HCT116 (cell line): ENCODE measurements around the gene C9orf57. TPM values are rescaled to one million over a fixed set of nuclear protein-coding genes. Genes with fewer than 3 reads are reported as not detected.

Experiments
- ATAC-seq: fragments of 200-7000 bp; cut with Tn5 transposase; 2 replicates; pipeline ENCODE4 v1.9.1; 2020; ENCODE audit warnings: mild to moderate bottlenecking, moderate library complexity
- BruUV-seq: library from RNA; stranded (reverse); fragments of 400-500 nt; replicated peaks from 2 replicates; lab custom pipeline; 2021; lab: Mats Ljungman, UMichigan
- CTCF ChIA-PET: fragments of 300-600 bp; sonication (Branson Sonifier 250); formaldehyde crosslinking; loops from one replicate; lab custom pipeline; 2021; ENCODE audit warnings: antibody characterized with exemption; lab: Charles Lee
- POLR2A ChIA-PET: fragments of 300-600, 350-600 bp; sonication (Branson Sonifier 250); formaldehyde crosslinking; loops from one replicate; lab custom pipeline; 2021; ENCODE audit warnings: antibody characterized with exemption; lab: Charles Lee
- RAD21 ChIA-PET, 2 experiments: fragments of 300-600 bp; sonication (Branson Sonifier 250); formaldehyde crosslinking; loops; one replicate each; lab custom pipeline; 2023; ENCODE audit warnings: low total read pairs in 2 of 2; ENCODE audit not compliant: uncharacterized antibody in 2 of 2, unreplicated experiment in 2 of 2, low non-redundant PET in 1 of 2; lab: Charles Lee
- DNase-seq: peaks from one replicate; pipeline ENCODE4 v3.0.0-alpha.2; 2010; ENCODE audit warnings: low read depth, low spot score
- H2AFZ ChIP-seq: fragments of 200-600 bp; shearing (Covaris generic), sonication (generic); 2 replicates; pipeline ENCODE4 v1.6.1; 2017; ENCODE audit warnings: low read depth, mixed run types, mixed read lengths, antibody characterized with exemption, low read length; ENCODE audit not compliant: poor library complexity, severe bottlenecking
- H3K27ac ChIP-seq: 2 replicates; pipeline ENCODE4 v1.5.1; 2012; ENCODE audit warnings: low read depth, low read length
- H3K27me3 ChIP-seq: fragments of 200-600 bp; sonication (generic); 2 replicates; pipeline ENCODE4 v1.6.1; 2016; ENCODE audit warnings: mixed run types, low read length, mixed read lengths; ENCODE audit not compliant: insufficient read depth
- H3K36me3 ChIP-seq, 2 experiments: fragments of 200-500 bp in 1 of 2; fragments of 200-600 bp in 1 of 2; sonication (Bioruptor generic) in 1 of 2; sonication (generic) in 1 of 2; 2 replicates each; pipeline versions ENCODE4 v1.5.1 to v1.6.1; 2014 to 2016; ENCODE audit warnings: low read length in 2 of 2, inconsistent platforms in 1 of 2, mixed read lengths in 1 of 2, mixed run types in 1 of 2; ENCODE audit not compliant: insufficient read depth in 2 of 2, control insufficient read depth in 1 of 2
- H3K4me1 ChIP-seq, 2 experiments: fragments of 200-600 bp in 1 of 2; sonication (generic) in 1 of 2; 2 replicates each; pipeline versions ENCODE4 v1.5.1 to v1.6.1; 2012 to 2017; ENCODE audit warnings: low read length in 2 of 2, inconsistent platforms in 1 of 2, mild to moderate bottlenecking in 1 of 2, mixed read lengths in 1 of 2, mixed run types in 1 of 2, moderate library complexity in 1 of 2; ENCODE audit not compliant: insufficient read depth in 2 of 2, control insufficient read depth in 1 of 2
- H3K4me2 ChIP-seq: fragments of 200-600 bp; sonication (generic); 2 replicates; pipeline ENCODE4 v1.6.1; 2017; ENCODE audit warnings: mixed run types, low read length, mixed read lengths
- H3K4me3 ChIP-seq, 2 experiments: fragments of 200-600 bp in 1 of 2; sonication (generic) in 1 of 2; replicated peaks in 1 of 2; 2 replicates each; pipeline ENCODE4 v1.5.1; 2011 to 2016; ENCODE audit warnings: low read length in 2 of 2, control low read depth in 1 of 2, low read depth in 1 of 2, mild to moderate bottlenecking in 1 of 2, mixed read lengths in 1 of 2, mixed run types in 1 of 2
- H3K79me2 ChIP-seq: fragments of 200-600 bp; sonication (generic); 2 replicates; pipeline ENCODE4 v1.6.1; 2017; ENCODE audit warnings: mild to moderate bottlenecking, mixed run types, low read length, moderate library complexity, mixed read lengths; ENCODE audit not compliant: insufficient read depth
- H3K9ac ChIP-seq: fragments of 200-600 bp; sonication (generic); 2 replicates; pipeline ENCODE4 v1.6.1; 2016; ENCODE audit warnings: low read length, mixed read lengths
- H3K9me2 ChIP-seq: fragments of 200-600 bp; sonication (generic), shearing (Covaris generic); 2 replicates; pipeline ENCODE4 v1.6.1; 2017; ENCODE audit warnings: mixed run types, mild to moderate bottlenecking, moderate library complexity; ENCODE audit not compliant: insufficient read depth
- H3K9me3 ChIP-seq, 2 experiments: fragments of 200-500 bp in 1 of 2; fragments of 200-600 bp in 1 of 2; sonication (Bioruptor generic) in 1 of 2; sonication (generic) in 1 of 2; 2 replicates each; pipeline ENCODE4 v1.6.1; 2014 to 2017; ENCODE audit warnings: low read length in 2 of 2, mixed read lengths in 2 of 2, inconsistent platforms in 1 of 2, low read depth in 1 of 2, mild to moderate bottlenecking in 1 of 2, mixed run types in 1 of 2, moderate library complexity in 1 of 2; ENCODE audit not compliant: control insufficient read depth in 1 of 2, insufficient read depth in 1 of 2
- H4K20me1 ChIP-seq: fragments of 200-600 bp; sonication (generic), shearing (Covaris generic); 2 replicates; pipeline ENCODE4 v1.6.1; 2017; ENCODE audit warnings: mixed run types, mild to moderate bottlenecking, moderate library complexity; ENCODE audit not compliant: insufficient read depth
- CBX3 ChIP-seq: IDR thresholded peaks from 2 replicates; pipeline ENCODE4 v1.6.1; 2012; ENCODE audit warnings: low read depth
- ELF1 ChIP-seq: IDR thresholded peaks from 2 replicates; pipeline ENCODE4 v1.6.1; 2012; ENCODE audit warnings: low read depth, borderline replicate concordance
- EZH2 ChIP-seq: fragments of 200-600 bp; sonication (generic); IDR thresholded peaks from 2 replicates; pipeline ENCODE4 v1.6.1; 2017; ENCODE audit warnings: antibody characterized with exemption, mixed run types
- EZH2phosphoT487 ChIP-seq: fragments of 200-600 bp; IDR thresholded peaks from 2 replicates; pipeline ENCODE4 v1.6.1; 2018; ENCODE audit warnings: antibody characterized with exemption, borderline replicate concordance
- FOSL1 ChIP-seq: IDR thresholded peaks from 2 replicates; pipeline ENCODE4 v1.6.1; 2012; ENCODE audit warnings: low read depth
- SIN3A ChIP-seq: IDR thresholded peaks from 2 replicates; pipeline ENCODE4 v1.6.1; 2012; ENCODE audit warnings: low read depth
- SP1 ChIP-seq: IDR thresholded peaks from 2 replicates; pipeline ENCODE4 v1.6.1; 2012; ENCODE audit warnings: low read depth
- SRF ChIP-seq: IDR thresholded peaks from 2 replicates; pipeline ENCODE4 v1.6.1; 2012; ENCODE audit warnings: low read depth
- YY1 ChIP-seq: IDR thresholded peaks from 2 replicates; pipeline ENCODE4 v1.6.1; 2011; ENCODE audit warnings: low read length, low read depth, moderate library complexity, mild to moderate bottlenecking; ENCODE audit not compliant: insufficient replicate concordance; ENCODE audit errors: extremely low read depth
- ZFX ChIP-seq: fragments of 450-650 bp; IDR thresholded peaks from 2 replicates; pipeline ENCODE4 v1.6.1; 2017
- intact Hi-C: fragments of 100-400 bp; cut with micrococcal nuclease; formaldehyde crosslinking; loops from 2 replicates; pipeline ENCODE4 v1.10.0; 2022
- total RNA-seq: library from RNA; stranded (reverse); gene quantifications from one replicate; pipeline ENCODE4 v1.2.1, GENCODE V29; 2021; ENCODE audit not compliant: unreplicated experiment
- TF ChIP-seq, protein P1 (sequence below): IDR thresholded peaks from 2 replicates; pipeline ENCODE4 v1.6.1; 2012

Gene C9orf57
- total RNA-seq, 1 experiment from 2014 or later, result not detected

DNA sequence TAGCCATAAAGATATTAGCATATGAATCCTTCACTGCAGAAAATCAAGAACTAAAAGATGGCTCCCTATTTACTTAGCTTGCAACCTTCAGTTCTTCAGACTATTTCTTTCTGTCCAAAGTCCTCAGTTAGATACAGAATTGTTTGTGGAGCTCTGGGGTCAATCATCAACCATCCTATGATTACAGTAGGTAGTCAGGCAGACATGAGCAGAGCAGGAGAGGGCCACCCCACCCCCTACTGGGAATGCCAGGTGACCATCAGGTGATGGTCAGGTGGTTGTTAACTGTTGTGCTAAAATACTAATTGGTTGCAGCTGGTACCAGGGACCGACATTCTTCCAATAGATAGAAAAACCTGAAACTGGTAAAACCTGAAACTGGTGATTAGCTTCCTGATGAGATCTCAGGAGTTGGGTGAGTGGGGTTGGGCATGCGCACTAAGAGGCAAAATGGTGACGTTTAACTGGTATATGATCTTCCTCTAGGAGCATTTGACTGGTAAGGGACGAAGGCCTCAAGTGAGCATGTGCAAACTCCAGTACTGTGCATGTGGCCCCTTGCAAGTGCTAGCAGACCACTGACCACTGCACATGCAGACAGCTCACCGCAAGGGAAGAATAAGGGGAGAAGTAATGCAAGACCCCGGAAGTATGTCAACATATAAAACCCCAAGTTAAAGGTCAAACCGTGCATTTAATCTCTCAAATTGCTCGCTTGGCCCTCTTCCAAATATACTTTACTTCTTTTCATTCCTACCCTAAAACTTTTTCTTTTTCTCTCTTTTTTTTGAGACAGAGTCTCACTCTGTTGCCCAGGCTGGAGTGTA lies 13.6 kb downstream of the C9orf57 start:
- Histone ChIP-seq H3K9me2 (no peaks in the 10 kb centered on the region), H3K27ac (no peak overlapping the region), H3K9me3 (no peaks in the 10 kb centered on the region), H3K9ac (no peak overlapping the region), H3K79me2 (no peaks in the 10 kb centered on the region), H3K4me3 (no peak overlapping the region), H2AFZ (no peak overlapping the region), H3K27me3 (no peaks in the 10 kb centered on the region), H4K20me1 (no peaks in the 10 kb centered on the region), H3K36me3 (no peaks in the 10 kb centered on the region), H3K4me1 (peaks cover 0 to 1% of the 10 kb centered on the region in 2 experiments; a peak in 1 of 4 replicates), H3K4me2 (no peak overlapping the region)
- DNase-seq, result no peak
- ChIA-PET RAD21 (no interaction called here), POLR2A (no interaction called here), CTCF (interaction anchor here (0.8 to 1.2 kb wide), 2 partner anchors 8 to 1033 kb away, joined by 3 read pairs; no protein-coding TSS in a partner anchor)
- no peak for ATAC-seq
- intact Hi-C loops, result no loop called here
- no TSS peak for BruUV-seq
- TF ChIP-seq ELF1 (no peak), CBX3 (no peak), SIN3A (no peak), FOSL1 (no peak)

DNA sequence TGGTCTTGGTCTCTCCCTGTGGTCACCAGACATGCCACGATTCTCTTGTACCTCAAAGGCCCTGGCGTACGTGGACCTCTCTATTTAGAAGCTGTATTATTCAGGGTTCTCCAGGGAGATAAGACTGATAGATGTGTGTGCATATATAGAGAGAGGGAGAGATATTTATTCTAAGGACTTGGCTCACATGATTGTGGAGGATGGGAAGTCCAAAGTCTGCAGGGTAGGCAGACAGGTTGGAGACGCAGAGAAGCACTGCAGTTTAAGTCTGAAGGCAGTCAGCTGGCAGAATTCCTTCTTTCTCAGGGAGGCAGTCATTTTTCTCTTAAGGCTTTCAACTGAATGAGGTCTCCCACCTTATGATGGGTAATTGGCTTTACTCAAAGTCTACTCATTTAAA lies 16.3 kb downstream of the C9orf57 start:
- Histone ChIP-seq H3K9me3 (no peaks in the 10 kb centered on the region), H3K9me2 (no peaks in the 10 kb centered on the region), H3K27ac (no peak overlapping the region)
- RAD21 ChIA-PET, result no interaction called here
- BruUV-seq, result no TSS peak
- intact Hi-C loops, result no loop called here
- no peak for ATAC-seq
- TF ChIP-seq, protein P1, sequence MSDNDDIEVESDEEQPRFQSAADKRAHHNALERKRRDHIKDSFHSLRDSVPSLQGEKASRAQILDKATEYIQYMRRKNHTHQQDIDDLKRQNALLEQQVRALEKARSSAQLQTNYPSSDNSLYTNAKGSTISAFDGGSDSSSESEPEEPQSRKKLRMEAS, result no peak
- TF ChIP-seq ZFX (no peak), SP1 (no peak), YY1 (no peak), EZH2 (no peak), EZH2phosphoT487 (no peak), SRF (no peak)
- TF ChIP-seq, all 23 proteins: peak for 0
- no peak for DNase-seq
- Histone ChIP-seq H2AFZ (no peak overlapping the region), H3K27me3 (no peaks in the 10 kb centered on the region), H3K9ac (no peak overlapping the region), H3K79me2 (no peaks in the 10 kb centered on the region), H4K20me1 (no peaks in the 10 kb centered on the region), H3K4me3 (no peak overlapping the region), H3K4me2 (no peak overlapping the region), H3K36me3 (no peaks in the 10 kb centered on the region), H3K4me1 (peaks cover 0 to 6% of the 10 kb centered on the region in 2 experiments; a peak in 1 of 4 replicates)
- ChIA-PET POLR2A (interaction anchor here (0.5 kb wide), 1 partner anchor 11 kb away, joined by 3 read pairs; no protein-coding TSS in a partner anchor), CTCF (no interaction called here)
